ENCODE data around the gene PRKCB.
"Not testable (repeated sequence)": the region's sequence is repeated elsewhere in the genome, so short reads cannot be mapped to it uniquely, and the experiment has no call there.

PRKCB gene

DNA sequence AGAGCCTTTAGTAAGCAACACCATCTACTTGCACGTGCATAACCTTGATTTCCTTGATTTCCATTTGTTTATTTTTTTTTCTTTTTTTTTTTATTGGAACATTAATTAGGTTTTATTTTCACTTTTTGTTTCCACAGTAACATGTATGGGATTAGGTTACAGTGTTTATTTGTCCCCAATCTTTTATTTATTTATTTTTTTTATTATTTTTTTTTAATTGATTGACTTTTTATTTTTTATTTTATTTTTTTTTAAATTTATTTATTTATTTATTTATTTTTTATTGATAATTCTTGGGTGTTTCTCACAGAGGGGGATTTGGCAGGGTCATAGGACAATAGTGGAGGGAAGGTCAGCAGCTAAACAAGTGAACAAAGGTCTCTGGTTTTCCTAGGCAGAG lies 272.3 kb downstream of the PRKCB start:
- not testable (repeated sequence) for DNase-seq

DNA sequence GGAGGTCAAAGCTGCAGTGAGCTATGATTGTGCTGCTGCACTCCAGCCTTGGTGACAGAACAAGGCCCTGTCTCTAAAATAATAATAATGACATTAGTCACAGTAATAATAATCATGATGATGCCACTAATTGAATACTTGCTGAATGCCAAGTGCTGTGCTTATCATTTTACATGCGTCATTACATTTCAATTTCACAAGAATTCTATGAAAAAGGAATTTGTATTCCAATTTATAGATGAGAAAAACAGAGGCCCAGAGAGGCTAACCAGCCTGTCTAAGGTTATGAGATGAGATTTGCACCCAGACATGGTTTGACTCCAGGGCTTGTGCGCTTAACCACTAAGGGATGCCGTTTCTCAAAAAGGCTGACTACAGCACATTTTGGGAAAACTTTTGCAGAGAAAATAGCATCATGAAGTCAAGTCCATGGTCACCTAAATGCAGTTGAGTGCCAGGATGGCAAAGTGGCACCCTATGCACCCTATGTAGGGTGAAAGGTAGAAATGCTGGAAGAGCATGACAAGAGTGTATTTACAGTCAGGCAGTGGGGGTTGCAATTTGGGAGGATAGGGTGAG lies 276.0 kb downstream of the PRKCB start:
- DNase-seq: no peak

DNA sequence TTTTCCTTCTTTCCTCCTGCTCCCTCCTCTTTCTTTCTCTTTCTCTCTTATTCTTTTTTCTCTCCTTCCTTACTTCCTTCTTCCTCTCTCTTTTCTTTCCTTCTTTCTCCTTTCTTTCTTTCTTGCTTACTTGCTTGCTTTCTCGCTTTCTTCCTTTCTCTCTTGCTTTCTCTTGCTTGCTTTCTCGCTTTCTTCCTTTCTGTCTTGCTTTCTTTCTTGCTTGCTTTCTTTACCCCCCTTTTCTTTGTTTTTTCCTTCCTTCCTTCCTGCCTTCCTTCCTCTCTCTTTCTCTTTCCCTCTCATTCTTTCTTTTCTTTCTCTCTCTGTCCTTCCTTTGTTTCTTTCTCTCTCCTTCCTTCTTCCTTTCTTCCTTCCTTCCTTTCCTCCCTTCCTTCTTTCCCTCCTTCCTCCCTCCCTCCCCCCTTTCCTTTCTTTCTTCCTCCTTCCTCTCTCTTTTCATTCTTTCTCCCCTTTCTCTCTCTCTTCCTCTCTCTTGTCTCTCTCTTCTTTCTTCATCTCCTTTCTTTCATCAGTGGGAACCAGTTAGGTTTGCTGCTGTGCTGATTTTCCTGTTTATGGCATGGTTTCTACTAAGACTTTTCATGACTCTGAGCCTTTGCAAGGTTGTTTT lies 277.4 kb downstream of the PRKCB start:
- no peak for DNase-seq

DNA sequence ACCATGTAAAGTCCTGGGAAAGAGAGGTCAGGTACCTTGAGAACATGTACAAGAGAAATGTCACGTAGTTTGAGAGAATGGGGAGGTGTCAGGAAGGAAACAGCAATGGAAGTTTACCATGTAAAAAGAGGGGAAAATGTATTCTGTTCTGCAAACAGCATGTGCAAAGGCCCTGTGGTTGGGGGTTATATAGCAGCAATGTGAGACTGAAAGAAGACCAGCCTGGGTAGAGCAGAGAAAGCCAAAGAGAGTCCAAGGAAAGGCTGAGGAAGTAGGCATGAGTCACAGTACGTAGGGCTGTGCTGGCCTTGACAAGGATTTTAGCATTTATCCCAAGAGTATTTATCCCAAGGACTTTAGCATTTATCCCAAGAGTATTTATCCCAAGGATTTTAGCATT lies 279.1 kb downstream of the PRKCB start:
- no peak for DNase-seq

DNA sequence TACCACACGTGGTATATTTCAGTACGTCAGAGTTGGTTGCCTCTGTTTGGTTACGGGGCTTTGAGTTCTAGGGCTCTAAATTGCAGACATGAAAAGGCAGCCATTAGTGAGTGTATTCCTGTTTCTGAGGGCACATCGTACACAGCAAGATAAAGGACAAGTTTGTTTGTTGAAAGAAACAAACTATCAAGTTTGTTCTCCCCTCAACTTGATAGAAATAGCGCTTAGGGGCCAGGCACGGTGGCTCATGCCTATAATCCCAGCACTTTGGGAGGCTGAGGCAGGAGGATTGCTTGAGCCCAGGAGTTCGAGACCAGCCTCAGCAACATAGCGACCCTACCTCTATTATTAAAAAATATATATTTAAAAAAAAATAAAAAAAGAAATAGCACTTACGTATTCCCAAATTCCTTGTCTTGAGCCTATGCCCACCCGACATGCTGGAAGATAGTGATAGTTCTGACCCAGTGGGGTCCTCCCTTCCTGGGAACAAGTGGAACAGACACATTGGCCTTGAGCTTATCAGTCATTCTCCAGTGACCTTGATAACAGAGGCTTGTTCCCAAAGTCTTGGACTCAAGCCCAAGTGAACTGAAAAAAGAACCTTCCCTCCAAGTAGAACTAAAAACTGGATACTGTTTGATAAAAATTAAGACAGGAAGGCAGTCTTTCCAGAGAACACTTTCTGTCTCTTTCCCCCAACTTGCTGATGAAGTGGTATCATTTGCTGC lies 280.4 kb downstream of the PRKCB start:
- DNase-seq: no peak

DNA sequence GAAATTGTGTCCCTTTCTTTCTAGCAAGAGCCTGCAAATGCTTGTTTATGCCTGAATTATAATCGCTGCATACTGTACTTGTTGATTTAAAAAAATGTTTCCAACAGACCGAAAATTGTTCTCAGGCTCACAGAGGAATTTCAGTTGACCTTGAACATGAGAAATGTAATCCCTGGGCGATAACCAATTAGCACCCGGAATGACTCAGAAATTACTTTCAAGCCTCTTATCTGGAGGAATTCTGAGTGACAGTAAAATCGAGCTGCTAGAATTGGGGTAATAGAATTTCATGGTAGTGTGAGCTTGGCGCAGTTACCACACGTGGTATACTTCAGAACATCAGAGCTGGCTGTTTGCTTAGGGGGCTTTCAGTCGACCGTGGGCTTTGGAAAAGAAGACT lies 281.2 kb downstream of the PRKCB start:
- DNase-seq: no peak

DNA sequence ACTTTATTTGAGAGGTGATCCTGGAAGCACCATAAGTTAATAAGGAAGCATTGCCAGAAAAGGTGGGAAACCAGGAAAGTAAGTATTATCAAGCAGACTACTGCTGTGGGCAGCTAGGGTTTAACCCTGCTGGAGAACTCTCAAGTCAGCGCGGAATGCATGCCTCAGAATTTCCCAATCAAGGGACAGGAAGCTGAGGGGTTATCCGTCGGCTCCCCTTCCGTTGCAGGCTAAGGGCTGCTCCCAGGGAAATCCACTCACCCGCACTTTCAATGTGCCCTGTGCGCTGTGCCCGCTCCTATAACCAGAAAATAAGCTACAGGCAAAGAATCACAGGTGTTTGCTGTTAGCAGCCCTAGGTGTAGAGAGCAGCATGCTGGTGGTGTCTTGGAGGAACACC lies 281.9 kb downstream of the PRKCB start:
- DNase-seq: no peak

DNA sequence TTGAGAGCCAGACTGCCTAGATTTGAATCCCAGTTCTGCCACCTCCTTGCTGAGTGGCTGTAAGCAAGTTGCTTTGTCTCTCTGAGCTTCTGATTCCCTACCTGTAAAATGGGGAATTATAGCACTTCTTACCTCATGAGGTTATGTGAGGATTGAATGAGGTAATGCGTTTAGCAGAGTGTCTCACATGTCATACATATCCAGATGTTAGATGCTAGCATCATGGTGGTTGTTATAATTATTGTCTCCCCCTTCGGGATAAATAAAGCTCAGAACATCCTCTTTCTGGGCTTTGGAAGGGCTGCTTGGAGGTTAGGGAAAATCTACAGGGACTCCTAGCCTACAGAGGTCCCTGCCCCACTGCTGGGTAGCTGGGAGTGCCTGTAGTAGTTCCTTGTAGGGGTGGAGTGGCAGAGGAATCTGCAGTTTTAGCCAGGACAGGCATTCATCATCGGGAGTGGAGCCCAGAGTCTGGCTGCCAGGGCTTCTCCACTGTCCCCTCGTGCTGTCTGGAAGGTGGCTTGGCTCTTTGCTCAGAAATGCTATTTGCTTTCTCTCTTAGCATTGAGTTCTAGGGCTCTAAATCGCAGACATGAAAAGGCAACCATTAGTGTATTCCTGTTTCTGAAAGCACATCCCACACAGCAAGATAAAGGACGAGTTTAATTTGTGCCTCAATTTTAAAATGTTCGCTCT lies 282.5 kb downstream of the PRKCB start:
- DNase-seq: no peak

DNA sequence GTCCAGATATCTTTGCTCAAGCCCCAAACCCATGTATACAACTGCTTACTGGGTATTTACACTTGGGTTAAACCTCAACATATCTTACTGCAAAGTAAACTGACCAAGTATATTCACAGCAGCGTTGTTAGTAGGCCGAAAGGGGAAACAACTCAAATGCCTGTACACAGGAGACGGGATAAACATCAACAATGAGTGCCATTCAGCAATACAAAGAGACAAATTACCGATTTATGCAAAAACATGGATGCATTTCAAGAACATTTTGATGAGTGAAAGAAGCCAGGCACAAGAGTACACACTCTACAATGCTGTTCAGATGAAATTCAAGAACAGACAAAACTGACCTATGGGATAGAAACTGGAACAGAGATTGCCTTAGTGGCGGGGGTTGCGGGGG lies 284.0 kb downstream of the PRKCB start:
- DNase-seq: no peak

DNA sequence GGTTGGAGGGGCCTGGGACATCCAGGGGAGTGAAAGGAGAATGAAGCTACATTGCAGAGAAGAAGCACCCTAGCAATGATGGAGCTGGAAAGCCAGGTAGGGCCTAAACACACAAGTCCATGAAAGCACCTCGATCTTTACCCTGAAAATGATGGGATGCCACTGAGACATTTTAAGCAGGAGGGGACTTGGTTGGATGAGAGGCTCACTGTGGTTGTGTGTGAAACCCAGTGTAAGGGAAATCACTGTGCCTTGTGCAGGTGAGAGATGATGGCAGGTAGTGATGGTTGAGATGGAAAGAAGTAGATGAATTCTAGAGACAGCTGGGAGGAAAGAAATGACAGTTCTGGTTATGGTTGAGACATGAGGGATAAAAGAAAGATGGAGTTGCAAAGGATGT lies 287.5 kb downstream of the PRKCB start:
- no peak for DNase-seq

DNA sequence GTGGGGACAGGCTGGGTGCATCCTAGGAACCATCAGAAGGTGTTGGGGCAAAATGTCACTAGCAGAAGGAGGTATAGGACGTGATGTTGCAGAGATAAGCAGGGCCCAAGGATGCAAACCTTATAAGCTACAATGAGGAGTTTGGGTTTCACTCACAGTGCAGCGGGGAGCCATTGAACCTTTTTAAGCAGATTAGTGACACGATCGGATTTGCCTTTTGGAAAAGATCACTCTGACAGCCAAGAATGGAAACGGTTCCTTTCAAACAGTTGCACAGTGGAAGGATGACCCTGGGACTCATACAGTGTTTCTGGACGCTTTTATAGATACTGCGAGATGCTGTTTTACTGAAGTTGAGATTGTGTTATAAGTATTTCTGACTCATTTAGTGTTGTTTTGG lies 288.5 kb downstream of the PRKCB start:
- no peak for DNase-seq

DNA sequence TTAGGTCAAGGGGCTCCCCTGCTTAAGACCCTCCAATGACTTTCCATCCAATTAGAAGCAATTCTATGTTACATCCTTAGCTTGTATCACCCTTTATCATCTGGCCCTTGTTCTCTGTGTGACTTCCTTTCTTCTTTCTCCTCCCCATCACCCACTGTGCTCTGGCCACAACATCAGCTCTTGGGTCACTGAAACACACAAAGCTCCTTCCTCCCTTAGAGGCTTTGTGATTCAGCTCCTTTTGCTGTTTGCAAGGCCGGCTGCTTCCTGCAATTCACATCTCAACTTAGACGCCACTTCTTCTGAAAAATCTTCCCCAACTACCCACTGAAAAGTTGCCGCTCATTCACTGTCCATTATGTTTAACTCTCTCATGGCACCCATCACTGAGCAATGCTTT lies 289.4 kb downstream of the PRKCB start:
- DNase-seq: no peak

DNA sequence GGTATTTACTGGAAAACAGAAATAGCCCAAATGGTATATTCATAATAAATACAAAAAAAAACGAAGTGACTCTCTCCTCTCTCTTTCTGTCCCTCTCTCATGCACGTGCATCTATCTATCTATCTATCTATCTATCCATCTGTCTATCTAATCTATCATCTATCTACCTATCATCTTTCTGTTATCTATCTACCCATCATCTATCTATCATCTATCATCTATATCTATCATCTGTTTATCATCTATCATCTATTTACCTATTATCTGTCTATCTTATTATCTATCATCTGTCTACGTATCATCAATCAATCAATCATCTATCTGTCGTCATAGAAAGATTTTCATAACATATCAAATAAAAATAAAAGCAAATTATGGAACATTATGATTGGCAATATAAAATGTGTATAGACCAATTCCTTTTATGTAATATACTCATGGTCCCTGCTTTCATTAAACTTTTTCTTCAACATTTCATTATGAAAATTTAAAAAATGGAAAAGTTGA lies 293.7 kb downstream of the PRKCB start:
- no peak for DNase-seq

DNA sequence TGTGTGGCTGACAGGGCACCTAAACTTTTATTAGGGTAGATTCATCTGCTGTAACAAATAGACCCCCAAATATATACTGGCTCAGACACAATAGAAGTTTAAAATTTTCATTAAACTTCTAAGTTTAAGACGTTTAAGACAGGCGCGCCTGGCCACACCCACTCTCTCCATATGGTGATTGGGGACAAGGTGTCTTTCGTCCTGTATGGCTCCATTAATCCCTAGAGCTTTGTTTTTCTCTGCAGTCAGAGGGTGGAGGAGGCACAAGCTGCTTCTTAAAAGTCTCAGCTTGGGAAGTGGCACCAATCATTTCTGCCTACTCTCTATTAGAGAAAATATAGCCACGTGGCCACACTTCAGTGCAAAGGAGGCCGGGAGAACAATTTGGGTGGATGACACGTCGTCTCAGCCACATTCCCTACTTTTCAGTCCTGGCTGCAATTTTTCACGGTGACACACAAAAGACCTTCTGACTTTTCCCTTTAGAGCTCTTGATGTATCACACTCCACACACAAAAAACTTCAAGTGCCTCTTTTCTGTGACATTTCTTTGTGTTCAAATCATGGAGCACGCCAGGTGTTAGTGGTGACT lies 294.8 kb downstream of the PRKCB start:
- DNase-seq: no peak

DNA sequence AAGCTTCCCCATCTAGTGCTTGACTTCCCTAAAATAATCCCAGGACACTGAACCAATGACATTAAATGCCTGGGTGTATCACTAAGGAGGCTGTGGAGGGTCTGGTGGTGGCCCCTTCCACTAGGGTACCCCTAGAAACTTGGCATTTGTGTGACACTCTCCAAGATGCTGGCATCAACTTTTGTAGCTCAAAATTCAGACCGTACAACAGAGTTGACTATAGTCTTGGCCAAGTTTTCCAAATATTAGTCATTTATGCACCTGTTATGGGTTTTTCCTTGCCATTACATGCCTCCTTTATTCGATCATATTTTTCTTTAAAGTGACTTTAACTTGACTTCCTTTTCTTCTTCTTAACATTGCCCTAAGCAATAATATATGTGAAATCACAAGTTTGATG lies 295.5 kb downstream of the PRKCB start:
- no peak for DNase-seq

DNA sequence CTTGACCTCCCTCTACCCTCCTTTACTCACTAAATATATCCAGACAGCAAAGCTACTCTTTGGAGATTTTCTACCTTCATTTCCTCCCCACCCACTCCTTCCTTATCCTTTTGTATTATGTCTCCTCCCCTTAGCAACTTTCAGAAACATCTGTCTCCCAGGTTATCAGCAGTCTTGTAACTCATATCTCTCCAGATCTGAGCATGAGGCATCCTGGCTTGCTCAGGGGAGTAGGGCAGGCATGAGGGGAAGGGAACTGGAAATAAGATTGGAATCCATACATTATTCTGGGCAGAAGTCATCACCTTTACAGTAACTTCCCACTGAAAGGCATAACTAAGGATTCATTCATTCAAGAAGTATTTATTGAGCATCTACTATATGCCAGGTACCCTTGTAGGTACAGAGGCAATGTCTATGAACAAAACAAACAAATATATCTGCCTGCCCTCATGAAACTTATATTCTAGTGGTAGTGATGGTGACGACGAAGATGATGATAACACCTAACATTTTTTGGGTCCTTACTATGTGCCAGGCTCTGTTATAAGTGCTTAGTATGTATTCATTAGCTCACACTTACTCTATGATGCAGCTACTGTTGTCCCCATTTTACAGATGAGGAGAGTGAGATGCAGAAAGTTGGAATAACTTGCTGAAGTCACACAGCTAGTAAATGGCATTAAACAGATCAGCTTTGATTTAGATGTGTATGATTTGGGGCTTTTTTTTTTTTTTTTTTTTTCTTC lies 296.4 kb downstream of the PRKCB start:
- DNase-seq: no peak

DNA sequence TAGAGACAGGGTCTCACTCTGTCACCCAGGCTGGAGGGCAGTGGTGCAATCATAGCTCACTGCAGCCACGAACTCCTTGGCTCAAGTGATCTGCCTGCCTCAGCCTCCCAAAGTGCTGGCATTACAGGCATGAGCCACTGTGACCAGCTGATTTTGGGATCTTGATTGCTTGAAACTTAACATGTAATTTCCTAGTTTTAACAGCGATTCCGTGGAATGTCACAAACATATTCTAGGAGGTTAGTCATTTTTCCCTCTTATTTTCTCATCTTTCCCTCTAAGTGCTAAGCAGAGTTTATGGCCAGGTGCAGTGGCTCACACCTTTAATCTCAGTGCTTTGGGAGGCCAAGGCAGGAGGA lies 297.0 kb downstream of the PRKCB start:
- no peak for DNase-seq

DNA sequence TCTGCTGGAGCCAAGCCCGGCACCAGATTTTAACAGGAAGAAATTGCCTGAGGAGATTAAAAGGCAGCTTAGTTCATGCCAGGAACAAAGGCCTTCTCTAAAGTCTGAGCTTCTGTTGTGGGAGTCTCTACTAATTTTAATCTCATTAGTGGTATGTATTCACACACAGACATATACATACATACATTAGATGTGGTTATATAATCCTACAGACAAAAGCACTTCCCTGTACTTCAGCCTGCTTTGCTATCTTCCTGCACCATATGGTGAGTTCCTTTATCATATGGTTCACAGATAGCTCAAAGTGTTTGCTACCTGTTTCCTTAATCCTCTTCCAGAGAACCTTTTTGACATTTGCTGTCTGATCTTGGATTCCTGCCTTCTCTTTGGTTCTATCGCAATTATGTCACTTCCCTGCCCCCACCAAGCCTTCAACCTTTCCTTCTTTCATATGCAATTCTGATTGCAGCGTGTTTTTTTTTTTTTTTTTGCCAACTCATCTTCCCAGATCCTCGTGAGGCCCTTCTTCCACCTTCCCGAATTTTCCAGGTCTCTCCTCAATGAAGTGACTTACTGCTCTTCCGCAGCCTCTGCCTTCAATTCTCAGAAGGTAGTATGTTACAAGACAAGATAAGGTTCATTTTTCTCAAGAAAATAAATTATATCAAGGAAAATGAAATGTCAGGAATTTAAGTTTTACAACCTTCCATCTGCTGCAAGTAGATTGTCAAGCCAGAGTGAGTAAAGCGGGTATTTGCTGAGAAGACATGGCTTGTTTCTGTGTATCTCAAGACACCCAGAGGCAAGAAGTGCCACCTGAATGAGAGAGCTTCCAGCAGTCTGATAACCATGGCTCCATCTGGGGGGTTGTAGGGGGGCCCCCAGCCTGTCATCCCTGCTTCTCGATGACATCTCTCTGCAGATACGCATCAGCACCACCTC lies 300.1 kb downstream of the PRKCB start:
- DNase-seq: no peak

DNA sequence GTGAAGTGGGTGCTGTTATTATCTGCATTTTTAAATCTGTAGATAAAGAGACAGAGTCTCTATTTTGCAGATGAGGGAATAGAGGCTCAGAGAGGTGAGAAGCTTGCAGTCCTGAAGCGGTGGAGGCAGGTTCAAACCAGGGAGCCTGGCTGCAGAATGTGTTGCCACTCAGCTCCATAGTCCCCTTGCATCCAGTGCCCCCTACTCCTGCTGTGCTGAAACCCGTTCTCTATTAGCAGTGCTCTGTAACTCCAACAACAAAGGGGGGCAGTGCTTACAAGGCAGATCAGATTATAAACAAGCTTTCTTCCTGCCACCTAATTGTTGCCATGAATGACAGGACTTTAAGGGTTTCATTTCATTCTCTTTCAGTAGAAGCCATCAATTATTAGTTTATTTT lies 302.2 kb downstream of the PRKCB start:
- DNase-seq: no peak

DNA sequence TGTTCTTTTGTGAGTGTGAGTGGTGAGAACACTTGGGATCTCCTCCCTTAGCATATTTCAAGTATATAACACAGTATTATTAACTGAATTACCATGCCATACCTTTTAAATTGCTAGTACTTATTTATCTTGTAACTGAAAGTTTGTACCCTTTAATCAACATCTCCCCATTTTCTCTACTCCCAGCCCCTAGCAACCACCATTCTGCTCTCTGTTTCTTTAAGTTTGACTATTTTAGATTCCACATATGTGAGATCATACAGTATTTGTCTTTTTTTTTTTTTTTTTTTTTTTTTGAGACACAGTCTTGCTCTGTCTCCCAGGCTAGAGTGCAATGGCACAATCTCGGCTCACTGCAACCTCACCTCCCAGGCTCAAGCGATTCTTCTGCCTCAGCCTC lies 302.8 kb downstream of the PRKCB start:
- DNase-seq: no peak

DNA sequence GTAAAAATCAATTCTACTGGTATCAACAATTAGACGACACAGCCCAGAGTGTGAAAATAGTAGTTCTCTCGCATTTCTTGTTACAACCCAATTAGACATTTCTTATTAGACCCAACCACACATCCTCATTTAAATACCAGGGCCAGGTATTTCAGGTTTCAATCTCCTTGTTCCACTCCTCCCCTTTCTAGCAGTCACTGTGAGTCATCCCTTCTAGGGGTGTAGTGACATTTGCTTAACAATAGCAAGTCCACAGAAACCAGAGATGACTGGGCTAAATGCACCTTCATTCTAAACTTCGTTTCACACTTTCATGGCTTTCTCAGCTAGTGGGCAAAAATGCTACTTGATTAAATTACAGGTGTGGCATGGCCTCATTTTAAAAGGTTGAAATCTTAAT lies 303.5 kb downstream of the PRKCB start:
- DNase-seq: no peak

DNA sequence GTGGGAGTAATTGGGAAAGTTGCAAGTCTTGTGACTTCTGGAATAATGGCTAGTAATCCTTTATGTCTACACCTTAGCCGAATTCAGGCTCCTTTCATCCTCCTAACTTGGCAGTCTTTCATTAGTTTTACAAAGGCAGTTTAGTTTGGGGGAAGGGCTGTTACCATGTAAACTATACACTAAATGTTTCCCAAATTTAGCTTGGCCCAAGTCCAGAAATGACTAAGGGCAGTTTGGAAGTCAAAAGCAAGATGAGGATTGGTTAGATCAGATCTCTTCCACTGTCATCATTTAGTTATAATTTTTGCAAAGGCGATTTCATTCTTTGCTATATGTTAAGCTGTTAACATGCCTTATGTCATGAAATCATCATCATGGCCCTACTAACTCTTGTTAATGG lies 304.9 kb downstream of the PRKCB start:
- DNase-seq: no peak

Measured in NCI-H1436 treated with DMSO at 0.1 percent for 48 hours (cell line).